ENCODE measurements around the gene EFNA5.

The EFNA5 gene

DNA sequence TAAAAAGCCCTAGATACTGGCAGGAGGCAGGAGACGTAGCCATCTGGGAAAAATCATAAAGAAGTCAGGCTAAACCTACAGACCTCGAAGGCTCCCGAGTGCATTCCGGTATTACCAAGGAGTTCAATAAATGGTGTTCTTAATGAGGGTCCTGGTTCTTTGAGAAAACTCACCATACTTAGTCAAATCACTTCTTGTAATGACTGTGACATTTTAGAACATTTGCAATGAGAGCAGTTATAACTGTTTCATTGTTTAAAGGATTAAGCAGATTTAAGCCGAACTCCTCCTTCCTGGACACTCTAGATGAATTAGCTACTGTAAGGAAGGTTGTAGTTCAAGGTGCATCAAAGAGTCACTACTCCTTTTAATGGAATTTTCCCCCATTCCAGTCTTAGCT lies 67.8 kb downstream of the EFNA5 start:
- ATAC-seq: no peak
- TF ChIP-seq BACH2 (CRISPR knock-in tag; IDR thresholded peaks at IDR 0.05; ENCODE audit: borderline replicate concordance) (no peak), RARB (CRISPR knock-in tag; IDR thresholded peaks at IDR 0.05) (no peak), PPARA (CRISPR knock-in tag; IDR thresholded peaks at IDR 0.05; ENCODE audit: borderline replicate concordance) (no peak), OSR1 (CRISPR knock-in tag; IDR thresholded peaks at IDR 0.05) (no peak), TSHZ2 (CRISPR knock-in tag; IDR thresholded peaks at IDR 0.05) (no peak), TOX (CRISPR knock-in tag; IDR thresholded peaks at IDR 0.05; ENCODE audit: borderline replicate concordance) (no peak), ISL1 (CRISPR knock-in tag; IDR thresholded peaks at IDR 0.05) (no peak), CSRNP3 (CRISPR knock-in tag; IDR thresholded peaks at IDR 0.05) (no peak), ZNF8 (CRISPR knock-in tag; IDR thresholded peaks at IDR 0.05) (no peak), ZC3H10 (CRISPR knock-in tag; IDR thresholded peaks at IDR 0.05) (no peak), ZFP30 (CRISPR knock-in tag; IDR thresholded peaks at IDR 0.05) (no peak), SNAI2 (CRISPR knock-in tag; IDR thresholded peaks at IDR 0.05) (no peak), PATZ1 (CRISPR knock-in tag; IDR thresholded peaks at IDR 0.05; ENCODE audit: borderline replicate concordance) (no peak), GLIS3 (CRISPR knock-in tag; IDR thresholded peaks at IDR 0.05) (no peak)
- TF ChIP-seq, protein P1, sequence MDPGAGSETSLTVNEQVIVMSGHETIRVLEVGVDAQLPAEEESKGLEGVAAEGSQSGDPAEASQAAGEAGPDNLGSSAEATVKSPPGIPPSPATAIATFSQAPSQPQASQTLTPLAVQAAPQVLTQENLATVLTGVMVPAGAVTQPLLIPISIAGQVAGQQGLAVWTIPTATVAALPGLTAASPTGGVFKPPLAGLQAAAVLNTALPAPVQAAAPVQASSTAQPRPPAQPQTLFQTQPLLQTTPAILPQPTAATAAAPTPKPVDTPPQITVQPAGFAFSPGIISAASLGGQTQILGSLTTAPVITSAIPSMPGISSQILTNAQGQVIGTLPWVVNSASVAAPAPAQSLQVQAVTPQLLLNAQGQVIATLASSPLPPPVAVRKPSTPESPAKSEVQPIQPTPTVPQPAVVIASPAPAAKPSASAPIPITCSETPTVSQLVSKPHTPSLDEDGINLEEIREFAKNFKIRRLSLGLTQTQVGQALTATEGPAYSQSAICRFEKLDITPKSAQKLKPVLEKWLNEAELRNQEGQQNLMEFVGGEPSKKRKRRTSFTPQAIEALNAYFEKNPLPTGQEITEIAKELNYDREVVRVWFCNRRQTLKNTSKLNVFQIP (CRISPR knock-in tag; IDR thresholded peaks at IDR 0.05; ENCODE audit: borderline replicate concordance, low read depth): no peak

- TF ChIP-seq CSDC2 (CRISPR knock-in tag; IDR thresholded peaks at IDR 0.05): no peak
- no peak for TF ChIP-seq ZFP30 (CRISPR knock-in tag; IDR thresholded peaks at IDR 0.05)
- TF ChIP-seq CSRNP3 (CRISPR knock-in tag; IDR thresholded peaks at IDR 0.05): no peak
- TF ChIP-seq ZFP3 (CRISPR knock-in tag; IDR thresholded peaks at IDR 0.05): no peak
- TF ChIP-seq, protein P2, sequence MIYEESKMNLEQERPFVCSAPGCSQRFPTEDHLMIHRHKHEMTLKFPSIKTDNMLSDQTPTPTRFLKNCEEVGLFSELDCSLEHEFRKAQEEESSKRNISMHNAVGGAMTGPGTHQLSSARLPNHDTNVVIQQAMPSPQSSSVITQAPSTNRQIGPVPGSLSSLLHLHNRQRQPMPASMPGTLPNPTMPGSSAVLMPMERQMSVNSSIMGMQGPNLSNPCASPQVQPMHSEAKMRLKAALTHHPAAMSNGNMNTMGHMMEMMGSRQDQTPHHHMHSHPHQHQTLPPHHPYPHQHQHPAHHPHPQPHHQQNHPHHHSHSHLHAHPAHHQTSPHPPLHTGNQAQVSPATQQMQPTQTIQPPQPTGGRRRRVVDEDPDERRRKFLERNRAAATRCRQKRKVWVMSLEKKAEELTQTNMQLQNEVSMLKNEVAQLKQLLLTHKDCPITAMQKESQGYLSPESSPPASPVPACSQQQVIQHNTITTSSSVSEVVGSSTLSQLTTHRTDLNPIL (CRISPR knock-in tag; IDR thresholded peaks at IDR 0.05; ENCODE audit: low read depth): no peak
- TF ChIP-seq ZC3H10 (CRISPR knock-in tag; IDR thresholded peaks at IDR 0.05): no peak
- no peak for TF ChIP-seq ZNF70 (CRISPR knock-in tag; IDR thresholded peaks at IDR 0.05)
- no peak for TF ChIP-seq TOX (CRISPR knock-in tag; IDR thresholded peaks at IDR 0.05; ENCODE audit: borderline replicate concordance)
- TF ChIP-seq ARNTL (CRISPR knock-in tag; IDR thresholded peaks at IDR 0.05; ENCODE audit: borderline replicate concordance, low read depth): no peak
- no peak for TF ChIP-seq ESRRG (CRISPR knock-in tag; IDR thresholded peaks at IDR 0.05)
- TF ChIP-seq GLIS3 (CRISPR knock-in tag; IDR thresholded peaks at IDR 0.05): no peak
- TF ChIP-seq, protein P1 (CRISPR knock-in tag; IDR thresholded peaks at IDR 0.05; ENCODE audit: borderline replicate concordance, low read depth): no peak
- TF ChIP-seq PPARA (CRISPR knock-in tag; IDR thresholded peaks at IDR 0.05; ENCODE audit: borderline replicate concordance): no peak
- no peak for TF ChIP-seq PATZ1 (CRISPR knock-in tag; IDR thresholded peaks at IDR 0.05; ENCODE audit: borderline replicate concordance)
- no peak for TF ChIP-seq BACH2 (CRISPR knock-in tag; IDR thresholded peaks at IDR 0.05; ENCODE audit: borderline replicate concordance)
- ATAC-seq: no peak
Measured at GRCh38 chr5:107601076-107601475, 69.7 kb downstream of the EFNA5 start.
